ENCODE data around the gene MAN1A1.

MAN1A1 gene

GRCh38 chr6:119345114-119345513 is 4.4 kb downstream of the MAN1A1 start:
- no peak for DNase-seq

- DNase-seq, result peak in 1 of 3 donors; percentile 9
Measured at GRCh38 chr6:119344306-119344705, 5.3 kb downstream of the MAN1A1 start.

GRCh38 chr6:119343573-119344146 is 5.9 kb downstream of the MAN1A1 start:
- DNase-seq, result no peak

GRCh38 chr6:119343167-119343566 is 6.4 kb downstream of the MAN1A1 start:
- DNase-seq, result peak in 1 of 3 donors; percentile 27

- DNase-seq, result no peak
Measured at GRCh38 chr6:119342430-119342829, 7.1 kb downstream of the MAN1A1 start.

GRCh38 chr6:119340796-119341487 is 8.6 kb downstream of the MAN1A1 start:
- peak in 1 of 3 donors; percentile 21 for DNase-seq

- peak; percentile 77 to 84 (median 81) for DNase-seq
Measured at GRCh38 chr6:119339941-119340456, 9.6 kb downstream of the MAN1A1 start.

- no peak for DNase-seq
Measured at GRCh38 chr6:119337762-119338161, 11.8 kb downstream of the MAN1A1 start.

GRCh38 chr6:119337252-119337651 is 12.3 kb downstream of the MAN1A1 start:
- no peak for DNase-seq

- no peak for DNase-seq
Measured at GRCh38 chr6:119334535-119335264, 14.9 kb downstream of the MAN1A1 start.

GRCh38 chr6:119333707-119334295 is 15.8 kb downstream of the MAN1A1 start:
- no peak for DNase-seq

GRCh38 chr6:119333063-119333609 is 16.4 kb downstream of the MAN1A1 start:
- no peak for DNase-seq

- no peak for DNase-seq
Measured at GRCh38 chr6:119331663-119332286, 17.8 kb downstream of the MAN1A1 start.

- DNase-seq, result no peak
Measured at GRCh38 chr6:119330520-119331113, 18.9 kb downstream of the MAN1A1 start.

- DNase-seq, result no peak
Measured at GRCh38 chr6:119329794-119330180, 19.8 kb downstream of the MAN1A1 start.

GRCh38 chr6:119328892-119329793 is 20.4 kb downstream of the MAN1A1 start:
- DNase-seq, result no peak

GRCh38 chr6:119328254-119328653 is 21.3 kb downstream of the MAN1A1 start:
- no peak for DNase-seq

GRCh38 chr6:119327810-119328209 is 21.8 kb downstream of the MAN1A1 start:
- no peak for DNase-seq

GRCh38 chr6:119326291-119327005 is 23.1 kb downstream of the MAN1A1 start:
- DNase-seq, result no peak

GRCh38 chr6:119325559-119326265 is 23.8 kb downstream of the MAN1A1 start:
- no peak for DNase-seq

All from suppressor macrophage treated with lipopolysaccharide for 1 hour (primary cell).